Renal cortex interstitium (tissue), 11 donors: Measurements from ENCODE around the gene LRRN4CL. TPM values are rescaled to one million over a fixed set of nuclear protein-coding genes. Genes with fewer than 3 reads are reported as not detected.
"Not testable (repeated sequence)": the region's sequence is repeated elsewhere in the genome, so short reads cannot be mapped to it uniquely, and the experiment has no call there.

Source experiments
- DNase-seq, 11 donors: peaks; one replicate each; pipeline ENCODE4 v3.0.0-alpha.2; 2013; ENCODE audit warnings: low read depth in 9 of 11, low spot score in 4 of 11; ENCODE audit errors: extremely low read depth in 1 of 11
- polyA plus RNA-seq, 3 donors: library from polyadenylated mRNA; unstranded; fragments of 120-200 nt; gene quantifications; one replicate each; pipeline ENCODE4 v1.2.1, GENCODE V29; 2013; ENCODE audit not compliant: insufficient read length in 3 of 3

The LRRN4CL gene
- polyA plus RNA-seq, 3 donors = 0.75 to 1.3 (median 1.1) TPM

GRCh38 chr11:62654297-62654696, 35.0 kb downstream of the LRRN4CL start:
- no peak for DNase-seq

- DNase-seq = no peak
These were observed 36.9 kb downstream of the LRRN4CL start for GRCh38 chr11:62652161-62653006.

- DNase-seq = not testable (repeated sequence)
These were observed 39.0 kb downstream of the LRRN4CL start for GRCh38 chr11:62650283-62650682.

GRCh38 chr11:62649486-62649885, 39.8 kb downstream of the LRRN4CL start:
- DNase-seq = no peak

- DNase-seq = no peak
These were observed 40.4 kb downstream of the LRRN4CL start for GRCh38 chr11:62648967-62649364.

GRCh38 chr11:62648185-62648966, 41.0 kb downstream of the LRRN4CL start:
- no peak for DNase-seq

GRCh38 chr11:62647609-62648005, 41.7 kb downstream of the LRRN4CL start:
- DNase-seq = no peak

- no peak for DNase-seq
These were observed 42.3 kb downstream of the LRRN4CL start for GRCh38 chr11:62646825-62647608.

GRCh38 chr11:62645946-62646824, 43.1 kb downstream of the LRRN4CL start, which contains the start of gene GANAB:
GANAB (minus strand) TSS chr11:62646613; CDS start chr11:62646599, 14 bp downstream.
- peak; percentile 91 to 99 (median 98) for DNase-seq

GRCh38 chr11:62645671-62645945, 43.7 kb downstream of the LRRN4CL start:
- DNase-seq = no peak

GRCh38 chr11:62644220-62644619, 45.1 kb downstream of the LRRN4CL start:
- DNase-seq = no peak

Other genes with a start within 250 kb of the LRRN4CL start
- gene AHNAK, start 142.7 kb downstream of the LRRN4CL start, polyA plus RNA-seq = 100 to 1,000 TPM; 193 to 231 (median 198) TPM
- gene EEF1G, start 115.6 kb downstream of the LRRN4CL start, polyA plus RNA-seq = 1,000 to 10,000 TPM; 2,243 to 2,394 (median 2,287) TPM
- gene TUT1, start 98.0 kb downstream of the LRRN4CL start, polyA plus RNA-seq = 10 to 100 TPM; 21.2 to 27.7 (median 23.7) TPM
- 100 to 1,000 TPM in 2 of 3 donors, 10 to 100 TPM in 1; 79.7 to 105 (median 101) TPM for gene MTA2, start 87.7 kb downstream of the LRRN4CL start, polyA plus RNA-seq
- 10 to 100 TPM; 30.5 to 38.5 (median 34.3) TPM for gene EML3, start 76.8 kb downstream of the LRRN4CL start, polyA plus RNA-seq
- gene ROM1, start 76.3 kb downstream of the LRRN4CL start, polyA plus RNA-seq = 1 to 10 TPM; 2.9 to 4.8 (median 3.5) TPM
- 10 to 100 TPM; 20.8 to 42.2 (median 36.5) TPM for gene B3GAT3, start 67.5 kb downstream of the LRRN4CL start, polyA plus RNA-seq
- gene GANAB, start 42.9 kb downstream of the LRRN4CL start, polyA plus RNA-seq = 100 to 1,000 TPM; 349 to 398 (median 360) TPM
- 10 to 100 TPM; 18.1 to 22.7 (median 19.2) TPM for gene INTS5, start 36.2 kb downstream of the LRRN4CL start, polyA plus RNA-seq
- 10 to 100 TPM; 56.8 to 59.1 (median 58.5) TPM for gene C11orf98, start 24.3 kb downstream of the LRRN4CL start, polyA plus RNA-seq
- 1 to 10 TPM; 3.8 to 5.9 (median 4.6) TPM for gene CSKMT, start 24.2 kb downstream of the LRRN4CL start, polyA plus RNA-seq
- gene UQCC3, start 17.9 kb downstream of the LRRN4CL start, polyA plus RNA-seq = 10 to 100 TPM in 2 of 3 donors, 1 to 10 TPM in 1; 6.4 to 12.5 (median 10.7) TPM
- gene LBHD1, start 17.3 kb downstream of the LRRN4CL start, polyA plus RNA-seq = 1 to 10 TPM; 6.3 to 6.8 (median 6.4) TPM
- 100 to 1,000 TPM; 147 to 191 (median 164) TPM for gene UBXN1, start 10.5 kb downstream of the LRRN4CL start, polyA plus RNA-seq
- 10 to 100 TPM; 60.1 to 70.8 (median 63.0) TPM for gene BSCL2, start 17.9 kb upstream of the LRRN4CL start, polyA plus RNA-seq
- 1 to 10 TPM; 1.4 to 2.6 (median 2.0) TPM for gene GNG3, start 18.1 kb upstream of the LRRN4CL start, polyA plus RNA-seq
- gene HNRNPUL2, start 37.9 kb upstream of the LRRN4CL start, polyA plus RNA-seq = 10 to 100 TPM; 82.0 to 92.8 (median 92.6) TPM
- gene TTC9C, start 39.0 kb upstream of the LRRN4CL start, polyA plus RNA-seq = 10 to 100 TPM; 38.1 to 48.2 (median 41.8) TPM
- gene ZBTB3, start 64.6 kb upstream of the LRRN4CL start, polyA plus RNA-seq = 1 to 10 TPM; 7.3 to 8.1 (median 7.5) TPM
- gene POLR2G, start 72.0 kb upstream of the LRRN4CL start, polyA plus RNA-seq = 100 to 1,000 TPM; 133 to 162 (median 156) TPM
- gene TAF6L, start 81.9 kb upstream of the LRRN4CL start, polyA plus RNA-seq = 10 to 100 TPM; 27.1 to 38.7 (median 33.1) TPM
- 10 to 100 TPM; 58.3 to 73.4 (median 71.4) TPM for gene TMEM179B, start 97.9 kb upstream of the LRRN4CL start, polyA plus RNA-seq
- 10 to 100 TPM; 21.8 to 30.6 (median 29.2) TPM for gene TMEM223, start 102.5 kb upstream of the LRRN4CL start, polyA plus RNA-seq
- 100 to 1,000 TPM; 114 to 137 (median 116) TPM for gene NXF1, start 115.9 kb upstream of the LRRN4CL start, polyA plus RNA-seq
- 10 to 100 TPM; 51.6 to 57.9 (median 56.7) TPM for gene STX5, start 142.5 kb upstream of the LRRN4CL start, polyA plus RNA-seq
- gene TEX54, start 143.3 kb upstream of the LRRN4CL start, polyA plus RNA-seq = under 1 TPM in 1 of 3 donors, not detected in 2; 0.42 TPM
- 10 to 100 TPM; 33.7 to 48.3 (median 43.5) TPM for gene WDR74, start 150.1 kb upstream of the LRRN4CL start, polyA plus RNA-seq
- gene SLC3A2, start 191.4 kb upstream of the LRRN4CL start, polyA plus RNA-seq = 100 to 1,000 TPM; 164 to 215 (median 179) TPM
- gene CHRM1, start 231.8 kb upstream of the LRRN4CL start, polyA plus RNA-seq = under 1 TPM in 2 of 3 donors, not detected in 1; 0.09 to 0.11 TPM